HG02938 (cell line): ENCODE measurements around the gene KIF4A.
"Not testable (repeated sequence)": the region's sequence is repeated elsewhere in the genome, so short reads cannot be mapped to it uniquely, and the experiment has no call there.

Experiments
- ATAC-seq: cut with Tn5 transposase; IDR thresholded peaks from one replicate; pipeline ENCODE4 v1.9.1; 2021; ENCODE audit warnings: mild to moderate bottlenecking, moderate library complexity; ENCODE audit not compliant: unreplicated experiment

KIF4A gene

DNA sequence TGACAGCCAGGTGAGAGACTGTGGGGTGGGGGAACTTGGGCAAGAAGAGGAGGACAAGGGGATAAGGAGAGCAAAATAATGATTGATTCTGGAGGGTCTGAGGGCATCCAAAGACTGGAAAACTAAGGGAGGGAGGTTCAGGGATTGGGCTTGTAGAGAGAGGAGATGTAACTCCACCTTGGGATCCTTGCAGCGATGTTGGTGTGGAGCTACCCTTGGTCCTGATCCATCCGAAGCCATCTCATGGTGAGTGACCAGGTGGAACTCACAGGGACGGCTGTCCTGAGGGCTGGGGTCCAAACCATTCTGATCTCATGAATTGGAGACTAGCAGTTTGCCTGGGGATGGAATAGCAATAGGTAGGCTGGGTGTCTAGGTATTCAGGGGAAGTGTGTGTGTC is 9.3 kb upstream of the KIF4A start:
- no peak for ATAC-seq

DNA sequence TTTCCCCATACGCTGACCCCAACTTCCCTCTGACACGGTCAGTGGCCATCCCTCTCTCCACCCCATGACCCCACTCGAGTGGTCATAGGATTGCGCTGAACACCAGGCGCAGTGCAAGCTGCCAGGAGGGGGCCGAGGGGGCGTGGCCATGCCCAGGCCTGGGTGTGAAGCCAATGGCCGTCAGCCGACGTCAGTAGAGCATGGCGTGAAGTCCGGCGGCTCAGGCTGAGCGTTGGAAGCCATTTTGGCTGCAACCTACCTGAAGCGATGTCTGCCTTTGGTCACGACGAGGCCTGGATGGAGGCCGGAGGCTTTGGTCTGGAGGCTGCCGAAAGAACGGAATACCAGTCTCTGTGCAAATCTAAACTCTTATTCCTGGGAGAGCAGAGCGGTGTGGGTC is 8.0 kb upstream of the KIF4A start, which contains the start of gene RAB41:
Gene RAB41, plus strand, starts transcription at position 222 of the 400 bp plus-strand sequence. Its CDS starts 46 bp downstream, at position 268.
- no peak for ATAC-seq

DNA sequence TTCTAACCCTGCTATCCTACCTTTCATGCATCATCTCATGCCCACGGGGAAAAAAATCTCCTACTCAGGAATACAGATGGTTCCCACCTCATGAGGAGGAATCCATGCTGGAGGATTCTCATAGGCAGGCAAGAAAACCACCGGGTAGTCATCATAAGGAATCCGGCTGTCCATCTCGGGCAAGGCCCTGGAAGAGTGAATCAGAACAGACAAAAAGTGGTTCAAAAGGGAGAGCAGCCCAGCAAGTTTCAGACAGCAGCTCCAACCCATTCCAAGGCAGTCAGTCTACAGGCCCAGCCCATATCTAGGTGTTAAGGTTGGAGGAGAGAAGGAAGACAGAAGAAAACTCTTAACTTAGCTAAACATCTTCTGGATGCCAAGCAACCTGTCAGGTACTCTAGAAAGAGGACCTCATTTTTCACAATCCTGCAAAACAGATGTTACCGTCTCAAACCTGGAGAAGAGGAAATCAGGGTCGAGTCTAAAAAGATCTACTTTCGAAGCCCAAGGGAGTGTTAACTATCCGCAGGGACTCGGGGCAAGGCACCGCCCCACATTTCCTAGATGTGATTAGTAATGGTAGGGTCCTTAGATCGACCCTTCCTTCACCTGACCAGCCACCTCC is 624 bp upstream of the KIF4A start:
- ATAC-seq = no peak

DNA sequence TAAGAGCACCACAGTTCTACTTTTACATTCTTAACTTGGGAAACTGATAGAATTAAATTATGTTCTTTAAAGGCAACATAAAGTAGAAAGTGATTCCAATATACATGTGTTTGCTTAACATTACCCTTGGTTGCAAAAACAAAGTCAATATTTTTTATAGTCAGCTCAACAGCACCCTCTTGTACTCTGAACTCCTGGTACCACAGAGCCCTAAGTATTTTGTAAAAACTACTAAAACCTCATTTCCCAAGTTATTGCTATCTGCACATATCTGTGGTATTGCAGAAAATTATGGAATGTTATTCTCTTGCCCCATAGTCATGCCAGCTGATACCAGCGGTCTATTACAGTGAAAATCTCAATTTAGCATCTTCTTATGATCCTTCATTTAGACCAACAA is 2.9 kb downstream of the KIF4A start:
- no peak for ATAC-seq

DNA sequence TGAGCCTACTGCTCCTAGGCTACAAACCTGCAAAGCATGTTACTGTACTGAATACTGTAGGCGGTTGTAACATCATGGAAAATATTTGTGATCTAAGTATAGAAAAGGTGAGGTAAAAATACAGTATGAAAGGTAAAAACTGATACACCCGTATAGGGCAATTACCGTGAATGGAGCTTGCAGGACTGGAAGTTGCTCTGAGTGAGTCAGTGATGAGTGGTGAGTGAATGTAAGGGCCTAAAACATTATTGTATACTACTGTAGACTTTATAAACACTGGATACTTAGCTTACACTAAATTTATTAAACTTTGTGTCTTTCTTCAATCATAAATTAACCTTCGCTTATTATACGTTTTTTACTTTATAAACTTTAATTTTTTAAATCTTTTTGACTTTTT is 3.7 kb downstream of the KIF4A start:
- ATAC-seq = no peak

DNA sequence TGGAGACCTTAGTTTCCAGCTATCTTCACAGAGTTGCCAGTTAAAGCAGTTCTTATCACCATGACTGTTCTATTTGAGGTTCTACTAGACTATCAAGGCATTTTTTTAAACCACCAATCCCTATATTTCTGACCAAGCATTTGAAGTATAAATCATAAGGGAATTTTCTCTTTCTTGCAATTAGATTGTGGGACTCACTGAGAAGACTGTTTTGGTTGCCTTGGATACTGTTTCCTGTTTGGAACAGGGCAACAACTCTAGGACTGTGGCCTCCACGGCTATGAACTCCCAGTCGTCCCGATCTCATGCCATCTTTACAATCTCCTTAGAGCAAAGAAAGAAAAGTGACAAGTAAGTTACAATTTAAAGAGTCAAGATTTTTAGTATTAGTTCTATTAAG is 11.8 kb downstream of the KIF4A start:
- ATAC-seq = no peak

DNA sequence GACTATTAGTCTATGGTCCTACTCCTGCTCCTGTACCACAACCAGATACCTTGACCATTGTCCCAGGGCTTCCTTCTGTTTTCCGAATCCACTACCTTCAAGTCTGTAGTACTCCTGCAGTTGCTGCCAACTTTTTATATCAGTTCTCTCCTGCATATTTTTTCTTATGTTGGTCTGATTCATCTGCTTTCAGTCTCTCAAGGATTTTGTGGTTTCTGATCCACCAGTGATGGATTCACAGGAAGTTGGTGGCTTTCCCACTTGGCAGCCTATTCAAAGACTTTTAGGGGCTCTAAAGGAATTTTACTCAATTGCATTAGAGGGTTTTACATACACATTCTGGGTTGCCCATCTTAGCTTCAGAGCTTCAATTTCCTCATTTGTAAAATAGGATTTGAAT is 23.6 kb downstream of the KIF4A start:
- no peak for ATAC-seq

DNA sequence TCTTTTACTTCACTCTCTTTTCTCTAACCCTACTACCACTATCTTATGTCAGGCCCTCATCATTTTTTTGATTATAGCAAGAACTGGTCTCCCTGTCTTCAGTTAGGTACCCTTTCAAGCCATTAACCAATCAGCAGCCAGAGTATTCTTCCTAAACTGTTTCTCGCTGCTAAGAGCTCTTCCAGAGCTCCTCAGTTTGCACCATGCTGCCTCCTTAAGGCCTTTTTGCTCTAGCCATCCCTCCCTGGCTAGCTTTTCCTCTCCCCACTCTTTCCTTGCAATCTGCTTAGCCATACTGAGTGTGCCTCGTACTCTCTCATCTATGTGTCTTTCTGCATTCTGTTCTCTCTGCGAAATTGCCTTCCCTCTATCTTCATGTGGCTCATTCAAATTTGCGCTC is 32.9 kb downstream of the KIF4A start:
- ATAC-seq = no peak

DNA sequence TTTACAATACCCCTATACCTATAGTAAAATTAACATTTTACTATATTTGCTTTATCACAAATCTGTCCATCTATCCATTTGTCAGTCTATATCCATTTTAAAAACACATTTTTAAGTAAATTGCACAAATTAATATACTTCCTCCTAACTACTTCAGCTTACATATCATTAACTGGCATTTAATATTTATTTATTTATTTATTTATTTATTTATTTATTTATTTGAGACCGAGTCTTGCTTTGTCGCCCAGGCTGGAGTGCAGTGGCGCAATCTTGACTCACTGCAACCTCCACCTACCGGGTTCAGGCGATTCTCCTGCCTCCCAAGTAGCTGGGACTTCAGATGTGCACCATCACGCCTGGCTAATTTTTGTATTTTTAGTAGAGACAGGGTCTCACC is 33.7 kb downstream of the KIF4A start:
- ATAC-seq = not testable (repeated sequence)

DNA sequence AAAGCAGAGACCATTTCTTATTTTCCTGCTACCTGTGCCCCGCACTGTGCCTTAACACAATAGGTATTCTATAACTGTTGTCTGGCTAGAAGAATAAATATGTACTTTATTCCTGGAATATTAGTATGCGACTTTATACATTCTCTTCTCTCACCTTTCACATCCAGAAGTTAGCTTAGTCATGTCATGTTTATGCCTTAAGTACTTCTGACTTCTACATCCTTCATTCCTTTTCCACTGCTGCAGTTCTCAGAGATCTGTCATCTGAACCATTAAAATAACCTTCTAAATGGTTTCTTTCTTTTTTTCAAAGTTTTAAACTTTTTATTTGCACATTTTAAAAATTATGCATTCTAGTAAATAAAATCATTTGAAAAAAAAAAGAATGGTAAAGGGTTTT is 34.4 kb downstream of the KIF4A start:
- ATAC-seq = no peak

DNA sequence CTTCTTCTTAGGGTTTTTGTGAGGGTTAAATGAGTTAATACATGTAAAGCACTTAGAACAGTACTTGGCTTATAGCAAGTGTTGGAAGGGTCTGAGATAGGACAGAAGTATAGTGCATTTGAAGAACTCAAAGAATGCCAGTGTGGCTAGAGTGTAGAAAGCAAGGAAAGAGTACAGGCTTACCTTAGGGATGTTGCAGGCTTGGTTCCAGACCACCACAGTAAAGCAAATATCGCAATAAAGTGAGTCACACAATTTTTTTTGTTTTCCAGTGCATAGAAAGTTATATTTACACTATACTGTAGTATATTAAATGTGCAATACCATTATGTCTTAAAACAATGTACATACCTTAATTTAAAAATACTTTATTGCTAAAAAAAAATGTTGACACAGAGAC is 41.3 kb downstream of the KIF4A start:
- ATAC-seq = no peak

DNA sequence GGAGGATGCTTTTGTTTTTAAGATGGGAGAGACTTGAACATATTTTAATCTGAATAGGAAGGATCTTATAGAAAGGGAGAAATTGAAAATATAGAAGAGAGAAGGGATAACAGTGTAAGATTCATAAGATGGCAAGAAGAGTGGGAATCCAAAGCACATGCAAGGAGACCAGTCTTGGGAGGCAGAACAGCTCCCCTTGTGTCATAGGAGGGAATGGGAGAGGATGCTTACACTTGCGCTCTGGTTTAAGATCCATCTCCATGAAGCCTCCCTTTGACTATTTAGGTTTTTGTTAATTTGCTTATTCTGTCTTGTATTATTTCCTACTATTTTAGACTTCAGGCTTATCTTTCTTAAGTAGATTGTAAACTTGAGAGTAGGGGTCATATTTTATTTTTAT is 42.7 kb downstream of the KIF4A start:
- no peak for ATAC-seq

DNA sequence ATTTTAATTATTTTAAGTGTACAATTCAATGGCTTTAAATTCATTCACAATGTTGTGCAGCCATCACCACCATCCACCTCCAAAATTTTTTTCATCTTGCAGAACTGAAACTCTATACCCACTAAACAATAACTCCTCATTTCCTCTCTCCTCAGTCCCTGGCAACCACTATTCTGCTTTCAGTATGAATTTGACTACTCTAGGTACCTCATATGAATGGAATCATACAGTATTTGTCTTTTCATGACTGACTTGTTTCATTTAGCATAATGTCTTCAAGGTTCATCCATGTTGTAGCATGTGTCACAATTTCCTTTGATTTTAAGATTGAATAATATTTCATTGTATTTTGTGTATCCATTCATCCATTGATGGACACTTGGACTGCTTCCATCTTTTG is 46.9 kb downstream of the KIF4A start:
- ATAC-seq = peak; percentile 100

DNA sequence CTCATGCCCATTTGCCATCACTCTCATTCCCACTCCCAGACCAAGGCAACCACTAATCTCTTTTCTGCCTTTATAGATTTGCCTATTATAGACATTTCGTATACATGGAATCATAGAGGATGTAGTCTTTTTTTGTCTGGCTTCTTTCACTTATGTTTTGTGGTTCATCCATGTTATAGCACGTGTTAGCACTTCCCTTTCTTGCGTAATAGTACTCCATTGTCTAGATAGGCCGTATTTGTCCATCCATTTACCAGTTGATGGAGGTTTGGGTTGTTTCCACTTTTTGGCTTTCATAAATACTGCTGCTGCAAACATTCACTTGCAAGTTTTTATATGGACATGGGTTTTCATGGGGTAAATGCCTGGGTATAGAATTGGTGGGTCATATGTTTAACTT is 48.4 kb downstream of the KIF4A start:
- ATAC-seq = no peak

DNA sequence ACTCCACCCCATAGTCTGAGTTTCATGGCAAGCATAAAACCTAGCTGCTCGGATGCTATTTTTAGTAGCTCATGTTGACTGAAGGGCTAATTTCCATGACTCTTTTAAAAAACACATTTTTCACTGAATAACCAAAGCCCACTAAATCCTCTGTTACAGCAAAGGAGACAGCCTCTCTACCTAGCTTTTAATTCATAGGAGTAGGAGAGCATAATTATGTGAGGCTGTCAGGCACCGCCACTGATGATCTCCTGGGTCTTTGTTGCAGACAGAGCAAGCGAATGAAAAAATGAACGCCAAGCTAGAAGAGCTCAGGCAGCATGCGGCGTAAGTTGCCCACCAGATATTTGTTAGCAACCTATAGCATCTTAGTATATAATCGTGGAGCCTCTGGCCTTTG is 53.5 kb downstream of the KIF4A start:
- ATAC-seq = no peak

DNA sequence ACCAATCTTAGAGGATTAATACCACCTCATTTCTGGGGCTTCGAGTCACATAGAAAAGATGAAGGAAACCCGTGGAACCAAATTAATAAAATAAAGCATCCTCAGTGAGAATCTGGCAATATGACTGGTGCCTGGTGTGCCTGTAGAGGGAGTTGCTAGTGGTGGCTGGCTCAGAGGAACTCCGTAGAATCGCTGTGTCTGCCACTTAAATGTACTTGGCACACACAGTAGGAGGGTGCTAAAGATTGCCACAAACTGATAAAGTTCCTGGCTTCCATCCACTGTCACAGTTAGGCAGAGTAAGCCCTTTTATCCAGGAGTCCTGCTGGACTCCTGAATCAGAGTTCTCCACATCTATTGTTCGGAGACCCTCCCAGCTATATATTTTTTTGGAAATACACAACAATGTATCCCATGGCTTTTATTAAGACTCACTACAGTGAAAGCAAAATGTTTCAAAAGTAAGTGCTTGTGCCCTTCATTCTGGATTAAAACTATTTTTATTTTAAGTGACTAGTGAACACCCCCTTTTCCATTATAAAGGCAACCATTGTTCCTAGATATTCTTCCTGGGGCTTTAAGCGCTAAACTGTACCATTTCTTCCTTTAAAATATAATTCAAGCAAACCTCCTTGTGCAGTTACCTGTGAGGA is 56.6 kb downstream of the KIF4A start:
- no peak for ATAC-seq

DNA sequence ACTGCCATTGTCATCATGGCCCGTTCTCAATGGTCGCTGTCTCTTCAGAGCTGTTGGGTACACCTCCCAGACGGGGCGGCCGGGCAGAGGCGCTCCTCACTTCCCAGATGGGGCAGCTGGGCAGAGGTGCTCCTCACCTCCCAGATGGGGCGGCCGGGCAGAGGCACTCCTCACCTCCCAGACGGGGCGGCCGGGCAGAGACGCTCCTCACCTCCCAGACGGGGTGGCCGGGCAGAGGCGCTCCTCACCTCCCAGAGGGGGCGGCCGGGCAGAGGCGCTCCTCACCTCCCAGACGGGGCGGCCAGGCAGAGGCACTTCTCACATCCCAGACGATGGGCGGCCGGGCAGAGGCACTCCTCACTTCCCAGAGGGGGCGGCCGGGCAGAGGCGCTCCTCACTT is 58.9 kb downstream of the KIF4A start:
- not testable (repeated sequence) for ATAC-seq

DNA sequence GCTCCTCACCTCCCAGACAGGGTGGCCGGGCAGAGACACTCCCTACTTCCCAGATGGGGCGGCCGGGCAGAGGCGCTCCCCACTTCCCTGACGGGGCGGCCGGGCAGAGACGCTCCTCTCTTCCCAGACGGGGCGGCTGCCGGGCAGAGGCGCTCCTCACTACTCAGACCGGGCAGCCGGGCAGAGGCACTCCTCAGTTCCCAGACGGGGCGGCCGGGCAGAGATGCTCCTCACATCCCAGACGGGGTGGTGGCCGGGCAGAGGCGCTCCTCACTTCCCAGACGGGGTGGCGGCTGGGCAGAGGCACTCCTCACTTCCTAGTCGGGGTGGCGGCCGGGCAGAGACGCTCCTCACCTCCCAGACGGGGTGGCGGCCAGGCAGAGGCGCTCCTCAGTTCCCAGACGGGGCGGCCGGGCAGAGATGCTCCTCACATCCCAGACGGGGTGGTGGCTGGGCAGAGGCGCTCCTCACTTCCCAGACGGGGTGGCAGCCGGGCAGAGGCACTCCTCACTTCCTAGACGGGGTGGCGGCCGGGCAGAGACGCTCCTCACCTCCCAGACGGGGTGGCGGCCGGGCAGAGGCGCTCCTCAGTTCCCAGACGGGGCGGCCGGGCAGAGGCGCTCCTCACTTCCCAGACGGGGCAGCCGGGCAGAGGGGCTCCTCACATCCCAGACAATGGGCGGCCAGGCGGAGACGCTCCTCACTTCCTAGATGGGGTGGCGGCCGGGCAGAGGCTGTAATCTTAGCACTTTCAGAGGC is 59.6 kb downstream of the KIF4A start:
- ATAC-seq = not testable (repeated sequence)

DNA sequence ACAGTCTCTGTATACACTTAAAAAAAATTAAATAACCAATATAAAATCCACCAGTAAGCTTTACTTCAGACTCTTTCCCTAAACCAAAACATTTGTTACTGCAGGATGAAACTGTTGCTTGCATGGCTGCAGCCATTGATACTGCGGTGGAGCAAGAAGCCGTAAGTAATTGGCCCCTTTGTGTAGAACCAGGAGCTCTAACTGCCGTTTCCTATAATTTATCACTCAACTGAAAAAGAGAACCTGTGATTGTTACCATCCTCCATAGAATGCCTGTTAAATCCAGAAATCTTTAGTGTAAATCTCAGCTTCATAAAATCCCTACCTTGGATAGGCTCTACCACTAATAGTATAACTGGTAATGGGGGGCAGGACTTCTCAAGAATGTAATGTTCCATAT is 62.6 kb downstream of the KIF4A start:
- ATAC-seq = no peak

DNA sequence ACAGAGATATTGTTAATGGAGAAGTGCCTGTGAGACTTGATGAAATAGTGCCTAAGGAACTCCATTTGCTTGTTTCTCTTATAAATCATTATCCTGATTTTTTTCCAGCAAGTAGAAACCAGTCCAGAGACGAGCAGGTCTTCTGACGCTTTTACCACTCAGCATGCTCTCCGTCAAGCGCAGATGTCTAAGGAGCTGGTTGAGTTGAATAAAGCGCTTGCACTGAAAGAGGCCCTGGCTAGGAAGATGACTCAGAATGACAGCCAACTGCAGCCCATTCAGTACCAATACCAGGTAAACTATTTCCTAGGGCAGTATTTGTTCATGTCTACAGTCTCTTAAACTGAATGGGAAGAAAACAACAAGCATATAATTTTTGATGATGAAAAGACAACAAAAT is 63.6 kb downstream of the KIF4A start:
- no peak for ATAC-seq

DNA sequence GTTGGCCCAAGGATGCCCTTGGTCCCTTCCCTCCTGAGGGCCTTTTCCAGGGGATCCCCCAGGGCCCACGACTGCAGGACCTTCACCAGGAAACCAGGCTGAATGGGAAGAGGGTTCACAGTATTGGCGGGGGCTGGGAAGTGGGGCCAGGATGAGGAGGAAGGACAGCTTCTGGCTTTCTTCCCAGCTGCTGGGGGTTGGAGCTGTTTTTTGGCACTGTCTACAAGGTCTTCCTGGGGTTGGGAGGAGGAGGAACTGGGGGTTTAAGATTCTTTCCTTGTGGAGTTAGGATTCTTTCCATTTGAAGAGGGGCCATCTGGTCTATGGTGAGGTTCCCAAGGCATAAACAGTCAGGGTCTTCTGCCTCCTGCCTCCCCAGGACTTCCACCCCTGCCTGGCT is 64.8 kb downstream of the KIF4A start:
- no peak for ATAC-seq

DNA sequence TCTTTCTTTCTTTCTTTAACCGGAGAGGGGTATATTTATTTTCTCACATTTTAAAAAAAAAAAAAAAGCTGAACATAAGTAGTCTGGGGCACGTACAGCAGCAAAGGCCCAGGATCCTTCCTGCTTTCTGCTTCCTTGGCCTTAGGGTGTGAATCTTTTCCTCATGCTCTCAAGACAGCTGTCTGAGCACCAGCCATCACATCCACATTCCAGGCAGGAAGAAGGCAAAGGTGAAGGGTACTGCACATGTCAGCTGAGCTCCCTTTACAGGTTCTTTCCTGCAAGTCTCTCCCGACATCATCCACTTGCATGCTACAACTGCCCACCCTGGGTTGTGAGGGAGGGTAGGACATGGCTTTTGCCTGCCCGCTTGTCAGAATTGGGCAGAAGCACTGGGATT is 69.6 kb downstream of the KIF4A start:
- ATAC-seq = no peak
